GM10266 (cell line): ENCODE data around the gene PDE9A.

Experiments used
- DNase-seq: peaks from one replicate; pipeline ENCODE4 v3.0.0; 2012; ENCODE audit errors: extremely low spot score
- TF ChIP-seq, protein P1 (sequence below): IDR thresholded peaks from 2 replicates; pipeline ENCODE4 v1.5.1; 2012; ENCODE audit warnings: mild to moderate bottlenecking, low read depth; ENCODE audit not compliant: control insufficient read depth, insufficient read depth; ENCODE audit errors: missing control alignments

The PDE9A gene

DNA sequence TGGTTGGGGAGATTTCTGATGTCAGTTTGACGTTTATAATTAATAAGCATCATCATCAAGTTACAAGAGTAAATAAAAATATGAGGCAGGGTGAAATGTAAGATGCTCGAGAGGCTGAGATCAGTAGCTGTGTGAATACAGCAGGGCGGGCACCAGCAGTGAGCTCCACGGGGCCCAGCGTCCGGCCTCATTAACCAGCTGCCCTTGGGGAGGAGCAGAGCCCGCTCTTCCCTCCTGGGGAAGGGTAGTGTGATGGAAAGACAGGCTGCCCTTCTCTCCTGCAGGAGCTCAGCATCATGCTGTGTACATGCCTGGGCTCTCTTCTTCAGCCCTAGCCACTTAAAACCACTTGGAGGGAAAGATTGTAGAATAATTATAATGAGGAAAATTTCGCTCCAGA lies 23.4 kb downstream of the PDE9A start:
- DNase-seq: no peak
- TF ChIP-seq, protein P1, sequence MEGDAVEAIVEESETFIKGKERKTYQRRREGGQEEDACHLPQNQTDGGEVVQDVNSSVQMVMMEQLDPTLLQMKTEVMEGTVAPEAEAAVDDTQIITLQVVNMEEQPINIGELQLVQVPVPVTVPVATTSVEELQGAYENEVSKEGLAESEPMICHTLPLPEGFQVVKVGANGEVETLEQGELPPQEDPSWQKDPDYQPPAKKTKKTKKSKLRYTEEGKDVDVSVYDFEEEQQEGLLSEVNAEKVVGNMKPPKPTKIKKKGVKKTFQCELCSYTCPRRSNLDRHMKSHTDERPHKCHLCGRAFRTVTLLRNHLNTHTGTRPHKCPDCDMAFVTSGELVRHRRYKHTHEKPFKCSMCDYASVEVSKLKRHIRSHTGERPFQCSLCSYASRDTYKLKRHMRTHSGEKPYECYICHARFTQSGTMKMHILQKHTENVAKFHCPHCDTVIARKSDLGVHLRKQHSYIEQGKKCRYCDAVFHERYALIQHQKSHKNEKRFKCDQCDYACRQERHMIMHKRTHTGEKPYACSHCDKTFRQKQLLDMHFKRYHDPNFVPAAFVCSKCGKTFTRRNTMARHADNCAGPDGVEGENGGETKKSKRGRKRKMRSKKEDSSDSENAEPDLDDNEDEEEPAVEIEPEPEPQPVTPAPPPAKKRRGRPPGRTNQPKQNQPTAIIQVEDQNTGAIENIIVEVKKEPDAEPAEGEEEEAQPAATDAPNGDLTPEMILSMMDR: no peak

GRCh38 chr21:42677339-42678321 lies 24.2 kb downstream of the PDE9A start:
- no peak for DNase-seq
- TF ChIP-seq, protein P1: no peak

GRCh38 chr21:42678618-42679295 lies 25.3 kb downstream of the PDE9A start:
- DNase-seq: no peak
- TF ChIP-seq, protein P1: no peak

GRCh38 chr21:42679319-42680057 lies 26.1 kb downstream of the PDE9A start:
- TF ChIP-seq, protein P1: no peak

GRCh38 chr21:42680058-42680330 lies 26.6 kb downstream of the PDE9A start:
- TF ChIP-seq, protein P1: no peak
- no peak for DNase-seq

More at GRCh38 chr21:42679319-42680057, 26.1 kb downstream of the PDE9A start:
- DNase-seq: no peak

DNA sequence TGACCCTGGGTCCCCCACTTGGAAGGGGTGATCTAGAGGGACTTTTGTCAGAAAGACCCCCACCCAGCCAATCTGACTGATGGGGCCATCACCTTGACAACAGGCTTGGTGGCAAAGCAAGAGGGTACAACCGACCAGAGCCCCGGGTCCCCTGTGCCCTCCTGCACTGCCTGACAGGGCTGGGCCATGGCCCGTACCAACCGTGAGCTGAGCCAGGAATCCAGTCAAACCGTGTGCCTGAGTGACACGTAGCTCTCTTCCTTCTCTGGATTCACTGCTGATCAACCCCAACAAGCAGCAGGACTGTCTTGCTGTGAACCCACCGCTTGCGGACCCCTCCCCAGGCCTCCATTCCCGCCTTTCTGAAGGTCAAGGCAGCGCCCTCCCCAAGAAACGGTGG lies 27.0 kb downstream of the PDE9A start:
- TF ChIP-seq, protein P1: no peak
- DNase-seq: no peak
